Smooth muscle cell (in vitro differentiated cells): ENCODE results near the gene HLA-F. TPM values are rescaled to one million over a fixed set of nuclear protein-coding genes. Genes with fewer than 3 reads are reported as not detected.

ENCODE experiments used
- DNase-seq: peaks from one replicate; lab custom pipeline; 2025; ENCODE audit not compliant: unreplicated experiment; lab: John Stamatoyannopoulos, UW
- H2AFZ ChIP-seq: fragments of 200-600 bp; sonication (generic); 2 replicates; pipeline ENCODE4 v1.6.0; 2016; ENCODE audit warnings: antibody characterized with exemption, low read depth, mild to moderate bottlenecking
- H3F3A ChIP-seq: fragments of 200-600 bp; sonication (generic); 2 replicates; pipeline ENCODE4 v1.6.0; 2017; ENCODE audit warnings: antibody characterized with exemption, low read depth
- H3K27ac ChIP-seq: fragments of 200-600 bp; sonication (generic); 2 replicates; pipeline ENCODE4 v1.5.1; 2016; ENCODE audit warnings: low read depth, mild to moderate bottlenecking
- H3K27me3 ChIP-seq: fragments of 200-600 bp; sonication (generic); 2 replicates; pipeline ENCODE4 v1.6.1; 2016; ENCODE audit warnings: low read depth, mild to moderate bottlenecking
- H3K36me3 ChIP-seq: fragments of 200-600 bp; sonication (generic); 2 replicates; pipeline ENCODE4 v1.5.1; 2016; ENCODE audit warnings: low read depth
- H3K4me1 ChIP-seq: fragments of 200-600 bp; sonication (generic); 2 replicates; pipeline ENCODE4 v1.5.1; 2016; ENCODE audit warnings: low read depth
- H3K4me2 ChIP-seq: fragments of 200-600 bp; sonication (generic); 2 replicates; pipeline ENCODE4 v1.6.0; 2016; ENCODE audit warnings: mild to moderate bottlenecking
- H3K4me3 ChIP-seq: fragments of 200-600 bp; sonication (generic); 2 replicates; pipeline ENCODE4 v1.5.1; 2016; ENCODE audit warnings: mild to moderate bottlenecking
- H3K79me2 ChIP-seq: fragments of 200-600 bp; sonication (generic); 2 replicates; pipeline ENCODE4 v1.6.0; 2016; ENCODE audit warnings: low read depth, mild to moderate bottlenecking
- H3K9ac ChIP-seq: fragments of 200-600 bp; sonication (generic); 2 replicates; pipeline ENCODE4 v1.6.0; 2016; ENCODE audit warnings: low read depth
- H3K9me3 ChIP-seq: fragments of 200-600 bp; sonication (generic); replicated peaks from 2 replicates; pipeline ENCODE4 v1.5.1; 2016; ENCODE audit warnings: low read depth
- H4K20me1 ChIP-seq: fragments of 200-600 bp; sonication (generic); 2 replicates; pipeline ENCODE4 v1.6.0; 2016; ENCODE audit warnings: low read depth
- CTCF ChIP-seq: fragments of 200-600 bp; sonication (generic); IDR thresholded peaks from 2 replicates; pipeline ENCODE4 v1.5.1; 2017; ENCODE audit warnings: borderline replicate concordance, mild to moderate bottlenecking, antibody characterized with exemption; ENCODE audit not compliant: insufficient read depth, poor library complexity, severe bottlenecking
- WGBS: methylation state at CpG from one replicate; pipeline ENCODE4 v1.1.7; 2016; ENCODE audit warnings: low lambda C conversion rate; 5-methylcytosine and 5-hydroxymethylcytosine counted together
- polyA plus RNA-seq: library from polyadenylated mRNA; unstranded; fragments of >200 nt; fragmentation: Nextera tagmentation; extraction: Ambion mirVana; gene quantifications from 2 replicates; pipeline ENCODE4 v1.2.1, GENCODE V29; 2016
- total RNA-seq: library from RNA; depleted of rRNA; stranded (reverse); fragments of >200 nt; gene quantifications from 2 replicates; pipeline ENCODE4 v1.2.3, GENCODE V29; 2014

HLA-F gene
- total and polyA plus RNA-seq, 2 experiments from 2014 or later: 5.6 to 6.9 TPM

GRCh38 chr6:29747688-29748250 lies 24.5 kb downstream of the HLA-F start:
- no peak overlapping the region for H3K9ac ChIP-seq
- H3K27ac ChIP-seq: no peak overlapping the region
- H4K20me1 ChIP-seq: no peaks in the 10 kb centered on the region
- DNase-seq: no peak
- no peaks in the 10 kb centered on the region for H3K9me3 ChIP-seq
- no peaks in the 10 kb centered on the region for H3K4me1 ChIP-seq
- no peaks in the 10 kb centered on the region for H3K79me2 ChIP-seq
- WGBS: 82% methylated on average over 8 of the region's 8 CpGs
- peak overlapping the region; percentile 99 for H3K4me2 ChIP-seq
- H3K27me3 ChIP-seq: peaks cover 9% of the 10 kb centered on the region
- no peak overlapping the region for H2AFZ ChIP-seq
- no peak for TF ChIP-seq CTCF
- H3K4me3 ChIP-seq: peak overlapping the region; percentile 76
- no peaks in the 10 kb centered on the region for H3K36me3 ChIP-seq
- H3F3A ChIP-seq: no peaks in the 10 kb centered on the region

GRCh38 chr6:29748391-29749307 lies 25.4 kb downstream of the HLA-F start:
- no peaks in the 10 kb centered on the region for H3K36me3 ChIP-seq
- no peaks in the 10 kb centered on the region for H3K79me2 ChIP-seq
- H3K27ac ChIP-seq: no peak overlapping the region
- no peaks in the 10 kb centered on the region for H4K20me1 ChIP-seq
- H2AFZ ChIP-seq: peak overlapping the region; percentile 96
- WGBS: under 1% methylated on average over 55 of the region's 63 CpGs
- peak overlapping the region; percentile 99 for H3K4me2 ChIP-seq
- H3F3A ChIP-seq: no peaks in the 10 kb centered on the region
- H3K9me3 ChIP-seq: no peaks in the 10 kb centered on the region
- peak; percentile 58 for DNase-seq
- H3K4me1 ChIP-seq: no peaks in the 10 kb centered on the region
- TF ChIP-seq CTCF: no peak
- H3K27me3 ChIP-seq: peaks cover 9% of the 10 kb centered on the region
- H3K9ac ChIP-seq: no peak overlapping the region
- peak overlapping the region; percentile 76 for H3K4me3 ChIP-seq

GRCh38 chr6:29749308-29749662 lies 26.1 kb downstream of the HLA-F start:
- H4K20me1 ChIP-seq: no peaks in the 10 kb centered on the region
- peak overlapping the region; percentile 76 for H3K4me3 ChIP-seq
- H3K27ac ChIP-seq: no peak overlapping the region
- WGBS: 5% methylated on average over 13 of the region's 13 CpGs
- peak overlapping the region; percentile 99 for H3K4me2 ChIP-seq
- H3K27me3 ChIP-seq: peaks cover 9% of the 10 kb centered on the region
- no peak for TF ChIP-seq CTCF
- no peaks in the 10 kb centered on the region for H3K36me3 ChIP-seq
- no peaks in the 10 kb centered on the region for H3K9me3 ChIP-seq
- H3K9ac ChIP-seq: no peak overlapping the region
- H3F3A ChIP-seq: no peaks in the 10 kb centered on the region
- H2AFZ ChIP-seq: peak overlapping the region; percentile 54
- DNase-seq: no peak
- no peaks in the 10 kb centered on the region for H3K4me1 ChIP-seq
- H3K79me2 ChIP-seq: no peaks in the 10 kb centered on the region
